PC-3 (cell line): ENCODE data around the gene FOXP1.

Experiments used
- CTCF ChIP-seq: fragments of 300-600 bp; sonication (generic); conservative IDR thresholded peaks from 2 replicates; pipeline ENCODE4 v1.5.1; 2017; ENCODE audit warnings: antibody characterized with exemption, low read depth, mild to moderate bottlenecking, low read length
- EZH2 ChIP-seq: fragments of 300-600 bp; sonication (generic); IDR thresholded peaks from one replicate; pipeline ENCODE4 v1.6.1; 2017; ENCODE audit warnings: antibody characterized with exemption, mild to moderate bottlenecking, low read length; ENCODE audit not compliant: unreplicated experiment

GRCh38 chr3:71300951-71301393 lies 282.6 kb downstream of the FOXP1 start:
- TF ChIP-seq CTCF (no peak), EZH2 (no peak)
